DND-41 (cell line): ENCODE results near the gene PNMA5.

Source experiments
- ATAC-seq: fragments of 200-7000 bp; cut with Tn5 transposase; 3 replicates; pipeline ENCODE4 v1.9.1; 2021; ENCODE audit warnings: low read depth; ENCODE audit not compliant: insufficient read depth
- DNase-seq: peaks from one replicate; pipeline ENCODE4 v3.0.0-alpha.2; 2020
- H2AFZ ChIP-seq: 2 replicates; pipeline ENCODE4 v1.6.0; 2012; ENCODE audit warnings: low read depth, low read length
- H3K27ac ChIP-seq: 2 replicates; pipeline ENCODE4 v1.5.1; 2012; ENCODE audit warnings: low read length, inconsistent platforms
- H3K27me3 ChIP-seq: fragments of 200-600 bp; sonication (generic); 2 replicates; pipeline ENCODE4 v1.6.0; 2012; ENCODE audit warnings: low read length, mild to moderate bottlenecking, inconsistent platforms; ENCODE audit not compliant: insufficient read depth, poor library complexity
- H3K36me3 ChIP-seq: 2 replicates; pipeline ENCODE4 v1.5.1; 2012; ENCODE audit warnings: low read length, inconsistent platforms; ENCODE audit not compliant: insufficient read depth
- H3K4me1 ChIP-seq: 2 replicates; pipeline ENCODE4 v1.5.1; 2012; ENCODE audit warnings: mild to moderate bottlenecking, low read length; ENCODE audit not compliant: insufficient read depth
- H3K4me2 ChIP-seq: 2 replicates; pipeline ENCODE4 v1.6.0; 2012; ENCODE audit warnings: mild to moderate bottlenecking, moderate library complexity, low read length, inconsistent platforms; ENCODE audit not compliant: insufficient read depth
- H3K4me3 ChIP-seq, 2 experiments: fragments of 200-600 bp in 1 of 2; shearing (Covaris generic) in 1 of 2; 2 replicates each; pipeline ENCODE4 v1.5.1; 2012 to 2016; ENCODE audit warnings: inconsistent platforms in 2 of 2, low read length in 2 of 2, mild to moderate bottlenecking in 2 of 2, low read depth in 1 of 2, moderate library complexity in 1 of 2
- H3K79me2 ChIP-seq: 2 replicates; pipeline ENCODE4 v1.6.0; 2012; ENCODE audit warnings: low read length, inconsistent platforms; ENCODE audit not compliant: insufficient read depth
- H3K9ac ChIP-seq: 2 replicates; pipeline ENCODE4 v1.6.0; 2012; ENCODE audit warnings: low read depth, mild to moderate bottlenecking, inconsistent platforms, low read length, moderate library complexity
- H3K9me3 ChIP-seq: 2 replicates; pipeline ENCODE4 v1.5.1; 2012; ENCODE audit warnings: low read length, moderate library complexity, mild to moderate bottlenecking, inconsistent platforms; ENCODE audit not compliant: insufficient read depth, severe bottlenecking
- H4K20me1 ChIP-seq: 2 replicates; pipeline ENCODE4 v1.6.0; 2012; ENCODE audit warnings: low read length; ENCODE audit not compliant: insufficient read depth
- EZH2 ChIP-seq: IDR thresholded peaks from 3 replicates; pipeline ENCODE4 v1.6.1; 2012; ENCODE audit warnings: borderline replicate concordance, low read depth, mild to moderate bottlenecking, moderate library complexity, low read length, inconsistent platforms; ENCODE audit not compliant: severe bottlenecking
- TF ChIP-seq, protein P1 (sequence below): IDR thresholded peaks from 2 replicates; pipeline ENCODE4 v1.5.1; 2012; ENCODE audit warnings: borderline replicate concordance, low read length, moderate library complexity, mild to moderate bottlenecking; ENCODE audit not compliant: poor library complexity, severe bottlenecking; ENCODE audit errors: extremely low read depth

The PNMA5 gene

DNA sequence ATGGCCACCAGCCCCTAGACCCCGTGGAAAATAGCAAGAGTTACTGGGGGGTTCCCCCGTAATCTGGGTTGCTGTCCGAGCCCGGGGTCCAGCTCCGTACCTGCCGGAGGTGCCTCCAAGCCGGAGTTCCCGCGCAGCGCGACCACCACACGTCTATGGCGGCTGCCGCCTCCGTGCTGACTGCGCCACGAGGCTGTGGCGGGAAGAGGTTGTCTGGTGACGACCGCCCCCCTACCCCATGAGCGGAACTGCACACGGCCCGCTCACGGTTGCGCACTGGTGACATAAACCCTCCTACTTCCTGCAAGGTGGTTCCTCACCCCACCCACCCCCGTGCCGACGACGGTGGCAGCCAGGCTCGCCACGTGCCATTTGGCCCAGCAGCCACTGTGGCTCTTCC is at the start of gene PNMA5:
Gene PNMA5, minus strand, starts transcription at position 184 of the 400 bp plus-strand sequence. CDS start 2,518 bp downstream, outside the sequence.
- no peak for TF ChIP-seq EZH2
- TF ChIP-seq, protein P1, sequence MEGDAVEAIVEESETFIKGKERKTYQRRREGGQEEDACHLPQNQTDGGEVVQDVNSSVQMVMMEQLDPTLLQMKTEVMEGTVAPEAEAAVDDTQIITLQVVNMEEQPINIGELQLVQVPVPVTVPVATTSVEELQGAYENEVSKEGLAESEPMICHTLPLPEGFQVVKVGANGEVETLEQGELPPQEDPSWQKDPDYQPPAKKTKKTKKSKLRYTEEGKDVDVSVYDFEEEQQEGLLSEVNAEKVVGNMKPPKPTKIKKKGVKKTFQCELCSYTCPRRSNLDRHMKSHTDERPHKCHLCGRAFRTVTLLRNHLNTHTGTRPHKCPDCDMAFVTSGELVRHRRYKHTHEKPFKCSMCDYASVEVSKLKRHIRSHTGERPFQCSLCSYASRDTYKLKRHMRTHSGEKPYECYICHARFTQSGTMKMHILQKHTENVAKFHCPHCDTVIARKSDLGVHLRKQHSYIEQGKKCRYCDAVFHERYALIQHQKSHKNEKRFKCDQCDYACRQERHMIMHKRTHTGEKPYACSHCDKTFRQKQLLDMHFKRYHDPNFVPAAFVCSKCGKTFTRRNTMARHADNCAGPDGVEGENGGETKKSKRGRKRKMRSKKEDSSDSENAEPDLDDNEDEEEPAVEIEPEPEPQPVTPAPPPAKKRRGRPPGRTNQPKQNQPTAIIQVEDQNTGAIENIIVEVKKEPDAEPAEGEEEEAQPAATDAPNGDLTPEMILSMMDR: no peak
- Histone ChIP-seq H3K4me3 (no peak within 1 kb of the TSS), H3K4me1 (no peaks in the 10 kb centered on the region), H4K20me1 (no peaks in the 10 kb centered on the region), H3K27me3 (no peaks in the 10 kb centered on the region), H3K4me2 (no peak within 1 kb of the TSS), H3K36me3 (no peaks in the 10 kb centered on the region), H2AFZ (no peak within 1 kb of the TSS), H3K9ac (no peak within 1 kb of the TSS), H3K9me3 (no peaks in the 10 kb centered on the region), H3K27ac (no peak within 1 kb of the TSS), H3K79me2 (no peaks in the 10 kb centered on the region)
- ATAC-seq: no peak
- no peak for DNase-seq

DNA sequence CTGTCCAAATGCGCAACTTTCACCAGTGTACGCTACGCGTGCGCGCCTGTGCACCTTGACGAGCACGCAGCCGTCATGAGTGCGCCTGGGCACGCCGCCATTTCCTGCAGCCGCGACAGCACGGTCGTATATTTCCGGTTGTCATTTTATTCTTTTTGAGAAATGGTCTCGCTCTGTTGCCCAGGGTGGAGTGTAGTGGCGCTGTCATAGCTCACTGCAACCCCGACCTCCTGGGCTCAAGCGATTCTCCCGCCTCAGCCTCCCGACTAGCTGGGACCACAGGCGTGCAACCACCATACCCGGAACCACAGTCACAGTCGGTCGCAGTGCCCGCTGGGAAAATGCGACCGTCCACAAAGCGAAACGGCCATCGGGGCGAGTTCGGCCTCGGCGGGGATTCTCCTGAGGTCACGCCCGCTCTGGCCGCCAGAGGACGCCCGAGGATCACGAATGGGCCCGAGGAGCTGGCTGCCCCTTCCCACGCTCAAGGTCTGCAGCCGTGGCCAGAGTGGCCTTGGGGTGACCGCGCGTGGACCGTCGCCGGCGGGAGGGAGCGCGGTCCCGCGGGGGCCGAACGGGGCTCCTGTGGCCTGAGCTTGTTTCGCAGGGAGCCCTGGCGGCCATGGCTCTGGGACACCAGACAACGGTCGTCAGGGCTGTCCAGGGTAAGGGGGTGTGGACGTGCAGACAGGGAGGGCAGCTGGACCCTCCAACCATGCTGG is 38.6 kb upstream of the PNMA5 start:
- H3K4me1 ChIP-seq: no peaks in the 10 kb centered on the region
- TF ChIP-seq EZH2: no peak
- TF ChIP-seq, protein P1: peak; percentile 61
- H3K4me2 ChIP-seq: no peak overlapping the region
- no peaks in the 10 kb centered on the region for H3K79me2 ChIP-seq
- H3K27ac ChIP-seq: no peak overlapping the region
- no peaks in the 10 kb centered on the region for H3K36me3 ChIP-seq
- H2AFZ ChIP-seq: no peak overlapping the region
- H3K9ac ChIP-seq: no peak overlapping the region
- H3K27me3 ChIP-seq: no peaks in the 10 kb centered on the region
- ATAC-seq (no peak), DNase-seq (peak; percentile 5)
- H3K9me3 ChIP-seq: no peaks in the 10 kb centered on the region
- H3K4me3 ChIP-seq: no peak overlapping the region
- no peaks in the 10 kb centered on the region for H4K20me1 ChIP-seq

DNA sequence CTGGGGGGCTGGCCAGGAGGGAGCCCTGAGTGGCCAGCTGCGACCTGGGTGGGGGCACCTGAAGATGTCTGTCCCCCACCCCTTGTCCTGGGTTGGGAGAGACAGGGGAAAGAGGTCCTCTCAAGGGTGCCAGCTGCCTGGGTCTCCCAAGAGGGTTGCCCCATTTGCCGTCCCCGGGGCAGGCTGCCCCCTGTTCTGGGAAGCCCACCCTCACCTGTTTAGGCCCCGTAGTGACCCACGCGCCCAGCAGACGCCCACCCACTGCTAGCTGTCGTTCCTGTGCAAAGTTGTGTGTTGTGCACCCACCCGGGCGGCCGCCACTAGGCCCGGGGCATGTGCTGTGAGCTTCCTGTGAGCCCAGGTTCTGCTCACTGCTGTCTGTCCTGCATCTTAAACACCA is 36.9 kb upstream of the PNMA5 start:
- Histone ChIP-seq H3K9me3 (no peaks in the 10 kb centered on the region), H3K4me1 (no peaks in the 10 kb centered on the region), H3K4me3 (no peak overlapping the region), H3K27me3 (no peaks in the 10 kb centered on the region), H3K27ac (no peak overlapping the region), H2AFZ (no peak overlapping the region), H3K9ac (no peak overlapping the region), H4K20me1 (no peaks in the 10 kb centered on the region), H3K4me2 (no peak overlapping the region), H3K79me2 (no peaks in the 10 kb centered on the region), H3K36me3 (no peaks in the 10 kb centered on the region)
- TF ChIP-seq, protein P1: no peak
- TF ChIP-seq EZH2: no peak
- ATAC-seq: no peak
- DNase-seq: no peak
